Epithelial cell of prostate (primary cell): Measurements from ENCODE around the gene CCDC195.
"Not testable (repeated sequence)": the region's sequence is repeated elsewhere in the genome, so short reads cannot be mapped to it uniquely, and the experiment has no call there.

ENCODE experiments used
- DNase-seq: peaks from one replicate; pipeline ENCODE4 v3.0.0-alpha.2; 2011; ENCODE audit warnings: low read depth, low spot score
- H3K27ac ChIP-seq: fragments of 450-650 bp; 2 replicates; pipeline ENCODE4 v1.5.1; 2017; ENCODE audit warnings: mild to moderate bottlenecking

The CCDC195 gene

GRCh38 chr2:224694502-224694901 is 21.7 kb downstream of the CCDC195 start:
- DNase-seq: no peak
- no peak overlapping the region for H3K27ac ChIP-seq

DNA sequence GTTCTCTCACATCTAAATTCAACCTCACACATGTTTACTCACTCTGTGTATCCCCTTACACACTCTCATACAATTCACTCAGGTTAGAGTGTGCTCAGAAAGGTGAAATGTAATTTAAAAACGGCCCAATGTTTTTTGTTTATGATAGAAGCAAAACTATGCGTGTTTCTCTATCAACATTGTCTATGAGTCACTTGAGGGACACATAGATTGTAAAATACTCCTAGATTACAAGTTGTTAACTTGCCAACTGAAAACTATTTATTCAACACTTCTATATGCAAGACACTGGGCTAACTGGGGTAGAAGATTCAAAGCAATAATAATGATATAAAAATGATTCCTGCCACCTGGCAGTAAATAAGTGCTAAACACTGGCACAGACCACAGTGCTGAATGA is 24.6 kb downstream of the CCDC195 start:
- no peak for DNase-seq
- no peak overlapping the region for H3K27ac ChIP-seq

DNA sequence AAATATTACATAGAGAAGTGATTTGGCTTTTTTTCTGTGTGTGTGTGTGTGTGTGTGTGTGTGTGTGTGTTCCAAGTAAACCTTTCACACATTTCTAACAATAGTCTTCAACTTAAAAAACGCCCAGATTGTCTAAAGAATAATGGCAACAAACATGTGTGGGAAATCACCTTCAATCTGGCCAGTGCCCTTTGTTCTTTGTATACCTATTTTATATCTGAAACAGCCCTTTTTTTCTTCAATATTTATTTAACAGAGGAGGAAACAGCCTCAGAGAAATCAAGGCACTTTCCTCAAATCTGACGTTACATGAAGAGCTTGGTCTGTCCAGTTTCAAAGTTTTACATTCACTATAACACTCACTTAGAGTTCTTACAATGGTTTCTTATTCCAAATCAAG is 25.3 kb downstream of the CCDC195 start:
- no peak for DNase-seq
- no peak overlapping the region for H3K27ac ChIP-seq

DNA sequence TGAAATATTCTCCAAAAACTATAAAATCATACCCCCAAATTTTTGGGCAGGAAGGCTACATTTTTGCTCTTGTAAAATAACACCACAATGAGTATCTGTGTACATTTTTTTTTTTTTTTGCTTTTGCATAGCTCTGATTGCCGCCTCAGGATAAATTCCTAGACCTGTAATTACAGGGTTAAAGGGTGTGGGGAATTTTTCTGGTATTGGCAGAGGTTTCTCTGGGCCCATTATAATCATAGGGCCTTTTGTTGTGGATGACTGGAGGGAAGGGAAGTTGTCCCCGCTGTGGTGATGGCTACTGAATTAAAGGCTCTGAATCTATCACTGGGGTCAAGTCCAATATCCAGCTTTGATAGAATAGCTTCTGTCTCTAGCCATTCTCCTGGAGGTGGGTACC is 26.6 kb downstream of the CCDC195 start:
- H3K27ac ChIP-seq: no peak overlapping the region
- DNase-seq: no peak

DNA sequence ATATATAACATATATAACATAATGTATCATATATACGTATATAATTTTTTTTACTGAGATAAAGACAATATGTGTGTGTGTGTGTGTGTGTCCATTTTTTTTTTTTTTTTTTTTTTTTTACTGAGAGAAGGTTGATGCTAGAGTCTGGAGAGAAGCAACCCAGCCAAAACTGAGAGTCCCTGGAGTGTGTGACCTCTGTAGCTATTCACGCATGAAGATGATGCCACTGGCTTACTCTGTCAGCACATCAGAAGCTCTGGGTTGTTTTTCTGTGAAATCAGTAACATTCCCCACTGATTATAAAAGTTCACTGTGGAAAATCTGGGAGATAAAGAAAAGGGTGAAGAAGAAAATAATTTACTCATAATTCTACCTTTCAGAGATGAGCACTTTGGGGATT is 27.2 kb downstream of the CCDC195 start:
- no peak overlapping the region for H3K27ac ChIP-seq
- DNase-seq: no peak

DNA sequence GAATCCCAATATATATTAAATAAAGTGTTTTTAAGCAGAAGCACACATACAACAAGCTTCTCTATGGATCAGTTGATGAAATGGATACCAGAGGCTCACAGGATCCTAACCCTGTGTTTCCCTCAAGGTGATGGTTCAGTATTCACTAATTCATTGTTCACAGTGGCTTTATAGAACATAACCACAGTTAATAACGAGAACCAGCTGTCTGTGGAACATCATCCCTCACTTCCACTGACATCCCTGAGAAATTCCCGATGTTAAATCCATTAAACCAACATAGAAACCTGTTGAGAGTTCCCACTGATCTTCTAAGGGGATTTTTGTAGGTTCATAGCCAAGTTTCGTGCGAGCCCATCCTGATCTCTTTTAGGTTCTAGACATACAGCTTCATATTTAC is 29.0 kb downstream of the CCDC195 start:
- DNase-seq: no peak

GRCh38 chr2:224685121-224685520 is 31.0 kb downstream of the CCDC195 start:
- H3K27ac ChIP-seq: no peak overlapping the region
- no peak for DNase-seq

More for the DNA sequence above, 29.0 kb downstream of the CCDC195 start:
- no peak overlapping the region for H3K27ac ChIP-seq

DNA sequence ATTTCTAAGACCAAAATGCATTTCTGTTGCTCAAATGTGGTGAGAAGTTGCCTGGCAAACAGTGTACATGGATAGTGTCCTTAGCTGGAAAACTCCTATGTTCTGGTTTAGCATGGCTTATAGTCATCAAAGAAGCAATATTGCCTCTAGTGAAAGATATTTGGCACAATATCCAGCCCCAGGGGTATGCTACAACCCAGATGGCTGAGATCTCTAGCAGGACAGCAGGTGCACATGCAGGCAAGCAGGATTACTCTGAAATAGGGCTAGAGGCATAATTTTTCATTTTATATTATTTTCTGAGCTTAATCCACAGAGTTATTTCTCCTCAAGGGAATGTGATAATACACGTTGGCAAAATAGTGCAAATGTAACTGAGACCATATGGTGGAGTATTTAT is 34.0 kb downstream of the CCDC195 start:
- DNase-seq: no peak

GRCh38 chr2:224671731-224672130 is 44.4 kb downstream of the CCDC195 start:
- DNase-seq: no peak
- no peak overlapping the region for H3K27ac ChIP-seq

More for the DNA sequence above, 34.0 kb downstream of the CCDC195 start:
- no peak overlapping the region for H3K27ac ChIP-seq

- no peak for DNase-seq
- no peak overlapping the region for H3K27ac ChIP-seq
Measured at GRCh38 chr2:224670203-224670602, 46.0 kb downstream of the CCDC195 start.

GRCh38 chr2:224669449-224669848 is 46.7 kb downstream of the CCDC195 start:
- DNase-seq: no peak
- H3K27ac ChIP-seq: no peak overlapping the region

DNA sequence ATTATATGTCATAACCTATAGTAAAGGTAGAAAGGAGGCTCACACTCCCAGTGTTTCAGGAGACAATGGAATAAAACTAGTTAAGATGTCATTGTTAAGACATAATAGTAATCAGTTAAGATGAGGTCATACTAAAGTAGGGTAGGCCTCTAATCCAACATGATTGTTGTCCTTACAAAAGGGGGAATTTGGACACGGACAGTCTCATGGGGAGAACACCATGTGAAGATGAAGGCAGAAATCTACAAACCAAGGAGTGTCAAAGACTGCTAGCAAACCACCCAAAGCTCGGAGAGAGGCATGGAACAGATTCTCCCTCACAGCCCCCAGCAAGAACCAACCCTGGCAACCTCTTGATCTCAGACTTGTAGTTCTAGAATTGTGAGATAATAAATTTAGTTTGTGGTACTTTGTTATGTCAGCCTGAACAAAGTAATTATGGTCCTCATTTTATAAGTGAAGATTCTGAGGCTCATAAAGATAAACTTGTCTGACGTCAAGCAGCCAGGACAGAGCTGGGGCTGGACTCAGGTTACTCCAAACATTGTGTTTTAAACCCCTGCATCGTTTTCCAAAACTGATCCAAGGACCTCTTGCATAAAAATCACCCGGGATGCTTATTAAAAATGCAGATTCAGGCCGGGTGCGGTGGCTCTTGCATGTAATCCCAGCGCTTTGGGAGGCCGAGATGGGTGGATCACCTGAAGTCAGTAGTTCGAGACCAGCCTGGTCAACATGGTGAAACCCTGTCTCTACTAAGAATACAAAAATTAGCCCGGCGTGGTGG is 47.8 kb downstream of the CCDC195 start:
- no peak for DNase-seq
- H3K27ac ChIP-seq: no peak overlapping the region

- H3K27ac ChIP-seq: no peak overlapping the region
- DNase-seq: no peak
Measured at GRCh38 chr2:224666951-224667553, 49.1 kb downstream of the CCDC195 start.

- DNase-seq, H3K27ac ChIP-seq: not testable (repeated sequence)
Measured at GRCh38 chr2:224663322-224663721, 52.8 kb downstream of the CCDC195 start.

GRCh38 chr2:224661708-224662107 is 54.5 kb downstream of the CCDC195 start:
- not testable (repeated sequence) for H3K27ac ChIP-seq, DNase-seq

DNA sequence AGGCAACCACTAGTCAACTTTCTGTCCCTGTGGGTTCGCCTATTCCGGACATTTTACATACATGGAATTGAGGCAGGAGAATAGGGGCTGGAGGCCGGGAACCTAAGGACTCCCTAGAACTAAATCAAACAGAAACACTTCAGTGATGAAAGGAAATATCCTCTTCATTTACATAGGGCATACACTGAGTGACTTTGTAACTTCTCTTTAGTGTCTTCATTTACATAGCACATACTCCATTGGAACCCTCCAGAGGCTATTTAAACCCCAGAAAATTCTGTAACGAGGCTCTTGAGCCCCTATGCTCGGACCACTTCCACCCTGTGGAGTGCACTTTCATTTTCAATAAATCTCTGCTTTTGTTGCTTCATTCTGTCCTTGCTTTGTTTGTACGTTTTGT is 56.5 kb downstream of the CCDC195 start:
- DNase-seq: no peak
- no peak overlapping the region for H3K27ac ChIP-seq

- DNase-seq: no peak
- H3K27ac ChIP-seq: no peak overlapping the region
Measured at GRCh38 chr2:224658780-224659405, 57.3 kb downstream of the CCDC195 start.

DNA sequence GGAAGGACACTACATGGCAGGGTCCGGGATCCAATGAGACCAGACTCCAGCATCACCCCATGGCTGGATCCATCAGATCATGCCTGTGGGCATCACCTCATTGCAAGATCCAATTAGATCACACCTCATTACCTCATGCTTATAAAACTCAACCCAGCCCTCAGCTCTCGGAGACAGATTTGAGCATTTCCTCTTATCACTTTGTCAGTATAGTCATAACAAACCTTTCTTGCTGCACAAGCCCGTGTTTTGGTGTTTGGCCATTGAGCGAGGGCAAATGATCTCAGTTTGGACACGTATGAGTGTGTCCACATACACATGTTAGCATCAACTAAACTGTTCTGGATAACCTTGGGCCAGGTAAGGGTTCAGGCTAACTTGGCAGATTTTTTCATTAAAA is 58.8 kb downstream of the CCDC195 start:
- no peak for DNase-seq
- H3K27ac ChIP-seq: no peak overlapping the region

- no peak overlapping the region for H3K27ac ChIP-seq
- no peak for DNase-seq
Measured at GRCh38 chr2:224655006-224655537, 61.1 kb downstream of the CCDC195 start.
